Fibroblast of pulmonary artery (primary cell): ENCODE data around the gene RTN3.

ENCODE experiments used
- DNase-seq: peaks from one replicate; pipeline ENCODE4 v3.0.0-alpha.2; 2010; ENCODE audit warnings: low read depth
- H3K4me3 ChIP-seq: replicated peaks from 2 replicates; pipeline ENCODE4 v1.5.1; 2011; ENCODE audit warnings: low read depth, mild to moderate bottlenecking, control low read depth, low read length, moderate library complexity
- CTCF ChIP-seq: IDR thresholded peaks from 2 replicates; pipeline ENCODE4 v1.5.1; 2011; ENCODE audit warnings: mild to moderate bottlenecking, control low read depth, low read length, inconsistent platforms; ENCODE audit errors: missing control alignments

Gene RTN3

DNA sequence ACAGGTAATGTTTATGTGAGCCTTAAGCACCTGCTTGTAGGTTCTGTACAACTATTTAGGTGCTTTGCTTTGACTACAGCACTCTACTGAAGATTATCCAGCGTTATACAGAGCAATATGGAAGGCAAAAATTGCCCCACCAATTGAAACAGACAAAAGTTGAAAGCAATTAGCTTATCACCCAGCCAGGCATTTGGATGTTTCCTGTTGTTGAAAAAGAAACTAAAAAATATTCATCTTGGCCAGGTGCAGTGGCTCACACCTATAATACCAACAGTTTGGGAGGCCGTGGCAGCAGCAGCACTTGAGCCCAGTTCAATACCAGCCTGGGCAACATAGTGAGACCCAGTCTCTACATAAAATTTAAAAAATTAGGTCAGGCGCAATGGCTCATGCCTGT lies 28.6 kb upstream of the RTN3 start:
- no peak for DNase-seq
- TF ChIP-seq CTCF: no peak
- H3K4me3 ChIP-seq: no peak overlapping the region

- no peak for DNase-seq
- TF ChIP-seq CTCF: no peak
- H3K4me3 ChIP-seq: no peak overlapping the region
Measured at GRCh38 chr11:63660972-63661371, 20.3 kb upstream of the RTN3 start.

DNA sequence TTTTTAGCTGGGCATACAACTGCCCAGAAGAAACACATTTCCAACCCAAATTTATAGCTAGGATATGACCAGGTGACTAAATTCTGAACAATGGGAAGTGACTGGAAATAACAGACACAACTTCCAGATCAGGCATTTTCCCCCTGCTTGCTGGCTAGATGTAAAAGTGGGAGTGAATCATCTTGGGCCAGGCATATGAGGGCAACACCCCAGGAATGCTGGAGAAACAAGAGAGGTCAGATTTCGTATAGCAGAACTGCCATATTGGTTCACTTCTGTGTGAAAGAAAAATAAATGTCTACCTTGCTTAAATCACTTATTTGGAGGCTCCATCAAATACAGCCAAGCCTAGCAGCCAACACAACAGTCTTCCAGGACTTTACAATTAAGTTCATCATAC lies 17.5 kb upstream of the RTN3 start:
- H3K4me3 ChIP-seq: no peak overlapping the region
- DNase-seq: peak; percentile 63
- TF ChIP-seq CTCF: no peak

GRCh38 chr11:63666874-63667273 lies 14.4 kb upstream of the RTN3 start:
- no peak for TF ChIP-seq CTCF
- DNase-seq: peak; percentile 62
- H3K4me3 ChIP-seq: no peak overlapping the region

GRCh38 chr11:63667995-63668795 lies 13.1 kb upstream of the RTN3 start:
- TF ChIP-seq CTCF: no peak
- DNase-seq: peak; percentile 85
- H3K4me3 ChIP-seq: no peak overlapping the region

DNA sequence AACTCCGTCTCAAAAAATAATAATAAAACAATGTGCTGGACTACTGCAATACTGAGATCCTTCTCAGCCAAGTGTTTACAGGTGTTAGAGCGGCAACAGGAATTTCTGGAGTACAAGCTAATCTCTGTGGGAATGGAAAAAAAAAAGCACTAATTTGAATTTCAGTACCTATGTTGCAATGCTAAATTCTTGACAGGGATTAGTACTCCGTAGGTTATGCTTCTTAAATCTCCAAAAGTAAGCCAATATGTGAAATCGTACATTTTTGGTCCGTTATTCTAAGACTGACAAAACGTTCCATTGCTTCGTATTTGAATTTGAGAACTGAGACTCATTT lies 11.2 kb upstream of the RTN3 start:
- peak overlapping the region; percentile 81 for H3K4me3 ChIP-seq
- no peak for DNase-seq
- TF ChIP-seq CTCF: no peak
